GM12872 (cell line): ENCODE data around the gene ASTN2.

Source experiments
- CTCF ChIP-seq: IDR thresholded peaks from 3 replicates; pipeline ENCODE4 v1.5.1; 2011; ENCODE audit warnings: low read depth, mild to moderate bottlenecking, low read length, moderate library complexity; ENCODE audit not compliant: insufficient read depth

Gene ASTN2

DNA sequence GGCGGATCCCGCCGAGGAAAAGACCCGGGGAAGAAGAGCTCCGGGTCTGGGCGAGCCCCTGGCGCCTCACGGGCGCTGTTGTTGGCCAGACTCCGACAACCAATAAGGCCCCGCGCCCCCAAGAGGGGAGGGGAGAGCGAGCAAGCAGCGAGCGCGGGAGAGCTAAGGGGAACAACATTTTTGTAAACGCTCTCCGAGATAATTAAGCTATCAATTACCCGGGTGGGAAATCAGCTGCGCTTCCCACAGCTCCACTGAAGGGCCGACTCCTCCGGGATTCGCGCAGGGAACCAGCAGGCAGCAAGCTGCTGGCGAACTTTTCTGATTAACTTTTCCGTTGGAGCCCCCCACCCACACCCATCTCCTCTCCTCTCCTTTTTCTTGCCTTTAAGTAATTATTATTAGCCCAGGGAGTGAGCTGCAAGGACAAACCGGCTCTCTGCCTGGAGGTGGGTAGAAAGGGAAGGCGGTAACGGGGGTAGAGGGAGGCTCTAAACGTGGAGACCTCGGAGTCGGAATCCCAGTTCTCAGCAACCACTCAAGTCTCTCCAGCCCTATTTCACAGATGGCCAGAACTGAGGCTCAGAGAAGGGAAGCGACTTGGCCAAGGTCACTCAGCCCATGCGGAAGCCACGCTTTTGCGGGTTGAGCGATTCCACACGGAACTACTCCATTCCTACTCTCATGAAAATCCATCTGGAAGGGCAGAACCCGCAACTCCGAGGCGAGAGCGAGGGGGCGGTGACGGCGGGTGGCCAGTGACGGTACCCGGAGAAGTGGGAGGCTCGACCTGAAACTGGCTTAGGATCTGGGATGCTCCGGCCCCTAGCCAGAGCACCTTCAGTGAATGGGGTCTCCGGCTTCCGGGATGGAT, 1.3 kb downstream of the ASTN2 start:
- no peak for TF ChIP-seq CTCF

DNA sequence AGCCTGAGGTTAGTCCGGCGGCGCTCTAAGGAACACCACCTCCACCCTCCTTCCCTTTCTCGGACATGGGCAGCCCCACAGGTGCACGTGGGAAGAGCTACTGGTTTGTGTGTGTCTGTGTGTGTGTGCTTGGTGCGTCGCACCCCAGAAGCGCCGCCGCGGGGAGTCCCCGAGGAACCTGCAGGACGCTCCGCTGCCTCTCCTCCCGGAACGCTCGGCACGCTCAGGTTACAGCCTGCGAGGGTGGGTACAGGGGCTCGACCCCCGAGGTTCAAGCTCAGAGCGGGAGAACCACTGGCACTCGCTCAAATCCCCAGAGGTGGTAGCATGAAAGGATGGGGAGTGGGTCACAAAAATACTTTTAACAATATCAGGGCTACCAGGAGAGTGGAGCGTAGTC, 2.0 kb downstream of the ASTN2 start:
- no peak for TF ChIP-seq CTCF

GRCh38 chr9:117412006-117412715, 2.7 kb downstream of the ASTN2 start:
- TF ChIP-seq CTCF, result no peak

DNA sequence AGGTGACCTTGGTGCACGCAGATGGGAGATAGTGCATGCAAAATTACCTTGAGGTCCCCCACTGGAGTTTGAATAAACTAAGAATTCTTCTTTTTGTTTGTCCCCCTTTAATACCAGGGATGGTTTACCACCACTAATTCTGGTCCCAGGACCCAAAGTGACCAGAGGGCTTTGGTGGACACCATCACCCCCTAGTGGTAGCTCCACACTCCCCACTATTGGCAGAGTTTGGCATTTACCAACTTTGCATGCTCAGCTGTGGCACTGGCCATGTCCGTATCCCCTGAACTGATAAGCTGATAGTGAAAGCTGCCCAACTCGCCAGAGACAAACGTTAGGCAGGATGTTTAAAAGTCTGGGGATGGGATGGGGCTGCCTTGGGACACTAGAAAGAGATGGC, 3.3 kb downstream of the ASTN2 start:
- peak; percentile 67 for TF ChIP-seq CTCF

DNA sequence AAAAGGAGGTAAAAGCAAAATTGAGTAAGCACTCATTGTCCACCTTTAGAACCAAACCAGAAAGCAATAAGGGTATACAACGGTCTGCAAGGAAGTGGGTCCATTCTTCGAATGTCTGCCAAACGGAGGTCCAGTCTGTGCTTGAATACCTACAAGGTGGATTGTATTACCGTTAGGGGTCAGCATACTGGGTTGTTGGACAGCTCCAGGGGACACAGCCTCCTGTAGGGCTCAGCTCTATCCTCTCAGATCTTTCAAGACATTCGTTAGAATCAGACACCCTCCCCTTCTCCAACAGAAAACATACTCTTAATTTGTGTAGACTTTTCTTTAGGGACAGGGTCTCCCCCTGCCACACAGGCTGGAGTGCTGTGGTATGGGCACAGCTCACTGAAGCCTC, 5.5 kb downstream of the ASTN2 start:
- TF ChIP-seq CTCF, result no peak

DNA sequence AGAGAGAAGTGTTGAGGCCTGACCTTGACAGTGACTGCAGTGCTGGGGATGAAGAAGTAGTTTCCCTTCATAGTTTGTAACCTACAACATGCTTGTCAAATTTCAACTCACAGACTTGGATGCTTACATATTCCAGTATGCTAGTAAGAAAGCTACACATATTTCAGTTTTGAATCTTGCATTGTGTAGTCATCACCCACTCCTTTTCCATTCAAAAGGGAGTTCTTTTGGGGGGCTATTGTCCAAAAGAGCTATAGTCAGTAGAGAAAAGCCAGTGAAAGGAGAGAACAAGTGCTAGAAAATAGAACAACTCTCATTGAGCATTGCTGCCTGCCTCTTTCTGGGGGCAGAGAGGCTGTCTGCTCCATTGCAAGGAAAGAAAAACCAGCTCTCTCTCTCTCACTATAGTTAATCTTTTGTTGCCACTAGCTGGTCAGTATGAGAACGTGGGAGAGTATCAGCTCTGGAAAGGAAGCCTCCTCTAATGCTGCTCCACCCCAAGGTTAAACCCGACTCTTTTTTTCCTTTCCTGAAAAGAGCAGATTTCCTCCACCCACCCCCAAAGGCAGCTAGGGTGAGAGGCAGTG, 7.3 kb downstream of the ASTN2 start:
- TF ChIP-seq CTCF, result no peak

DNA sequence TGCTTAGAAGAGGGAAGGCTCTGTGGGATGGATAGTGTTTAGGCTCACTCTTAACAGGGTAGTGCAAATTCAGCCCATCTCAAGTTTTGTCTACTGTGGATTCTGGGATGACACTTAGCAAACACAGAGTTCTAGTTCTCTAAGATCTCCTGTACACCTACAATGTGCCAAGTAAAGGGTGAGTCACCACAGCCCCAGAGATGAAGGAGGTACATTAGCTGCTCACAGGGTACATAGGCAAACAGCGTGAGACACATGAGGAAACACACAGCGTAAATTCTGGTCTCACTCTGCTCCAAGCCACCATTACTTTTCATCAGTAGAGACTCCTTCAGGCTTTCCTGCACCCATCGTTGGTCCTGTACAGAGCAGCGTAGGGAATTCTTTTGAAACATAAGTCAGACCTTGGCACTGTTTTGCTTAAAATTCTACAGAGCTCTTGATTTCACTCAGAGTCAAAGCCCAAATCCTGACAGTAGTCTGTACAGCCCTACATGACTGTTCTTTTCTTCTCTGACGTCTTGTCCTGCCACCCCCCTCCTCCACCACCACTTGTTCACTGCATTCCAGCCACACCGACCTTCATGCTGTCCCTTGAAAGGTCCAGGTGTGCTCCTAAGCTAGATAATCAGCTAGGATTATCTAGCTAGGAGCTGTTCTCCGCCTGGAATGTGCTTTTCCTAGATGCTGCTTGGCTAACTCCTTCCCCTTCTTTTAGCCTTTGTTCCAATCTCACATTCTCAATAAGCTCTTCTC, 8.7 kb downstream of the ASTN2 start:
- no peak for TF ChIP-seq CTCF
